Skin epidermis (tissue), 12 donors: ENCODE data around the gene GMDS.

Source experiments
- H3K27ac ChIP-seq, 21 experiments: fragments of 200-600 bp; sonication (generic) in 11 of 21; one replicate each; pipeline ENCODE4 v1.5.0; 2020; ENCODE audit warnings: mild to moderate bottlenecking in 3 of 21, inconsistent platforms in 2 of 21, moderate library complexity in 2 of 21
- H3K4me3 ChIP-seq, 7 experiments: fragments of 200-600 bp; sonication (generic) in 2 of 7; one replicate each; pipeline ENCODE4 v1.5.0; 2020; ENCODE audit warnings: inconsistent platforms in 2 of 7, mild to moderate bottlenecking in 2 of 7, moderate library complexity in 1 of 7

GMDS gene

DNA sequence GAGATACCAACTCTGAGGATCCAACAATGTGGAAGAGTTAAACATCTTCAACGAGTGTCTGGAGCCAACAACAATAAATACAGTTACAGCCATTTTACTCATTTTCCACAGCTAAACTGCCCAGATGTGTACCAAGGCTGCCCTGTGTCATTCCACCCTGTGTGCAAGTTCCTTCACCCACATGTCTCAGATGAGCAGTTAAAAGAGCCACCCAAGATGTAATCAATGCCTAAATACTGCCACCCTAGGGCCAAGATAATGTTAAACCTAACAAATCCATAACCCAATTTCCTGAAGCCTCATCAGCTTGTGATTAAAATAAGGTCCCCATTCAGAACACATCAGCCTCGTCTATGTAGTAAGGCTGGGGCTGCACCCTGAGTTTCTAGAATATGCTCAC, 59.9 kb downstream of the GMDS start:
- Histone ChIP-seq H3K4me3 (no peak overlapping the region), H3K27ac (no peak overlapping the region)

DNA sequence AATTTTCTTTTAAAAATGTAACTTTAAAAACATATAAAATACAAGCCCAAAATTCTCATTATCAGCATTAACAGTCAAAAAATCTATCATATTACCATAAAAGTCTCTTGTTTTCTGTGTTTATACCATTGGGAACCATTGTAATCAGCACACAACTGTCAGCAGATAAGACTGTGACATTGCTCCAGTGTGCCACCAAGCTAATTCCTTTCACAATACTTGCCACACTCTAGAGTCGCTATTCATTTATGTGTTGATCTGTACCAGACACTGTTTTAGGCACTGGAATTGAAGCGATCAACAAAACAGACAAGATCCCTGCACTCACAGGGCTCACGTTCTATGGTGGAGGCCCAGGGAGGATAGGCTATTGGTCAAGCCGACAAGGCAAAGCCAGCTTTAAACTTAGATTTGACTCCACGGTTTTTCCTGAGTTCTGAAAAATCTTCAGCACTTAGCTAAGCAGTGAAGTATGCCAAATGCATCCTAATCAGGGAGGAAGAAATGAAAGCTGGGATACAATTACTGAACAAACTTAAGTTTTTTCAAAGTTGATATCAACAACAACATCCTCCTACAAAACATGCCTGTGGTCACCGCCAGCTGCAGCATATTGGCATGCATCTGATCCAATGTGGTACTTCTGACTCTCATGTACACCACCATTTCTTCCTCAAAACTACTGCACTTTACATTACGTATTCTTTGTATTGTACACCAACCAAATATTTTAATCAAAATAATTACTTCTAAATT, 60.5 kb downstream of the GMDS start:
- no peak overlapping the region for H3K27ac ChIP-seq
- H3K4me3 ChIP-seq = no peak overlapping the region

DNA sequence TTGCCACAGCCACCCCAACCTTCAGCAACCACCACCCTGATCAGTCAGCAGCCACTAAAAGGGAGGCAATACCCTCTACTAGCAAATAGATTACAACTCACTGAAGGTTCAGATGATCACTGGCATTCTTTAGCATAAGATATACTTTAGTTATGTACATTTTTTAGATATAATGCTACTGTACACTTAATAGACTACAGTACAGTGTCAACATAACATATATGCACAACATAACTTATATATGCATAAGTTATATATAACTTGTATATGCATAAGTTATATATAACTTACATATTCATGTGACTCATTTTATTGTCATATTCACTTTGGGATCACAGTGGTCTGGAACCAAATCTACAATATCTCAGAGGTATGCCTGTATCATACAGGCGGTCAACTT, 61.7 kb downstream of the GMDS start:
- no peak overlapping the region for H3K27ac ChIP-seq
- H3K4me3 ChIP-seq = no peak overlapping the region

DNA sequence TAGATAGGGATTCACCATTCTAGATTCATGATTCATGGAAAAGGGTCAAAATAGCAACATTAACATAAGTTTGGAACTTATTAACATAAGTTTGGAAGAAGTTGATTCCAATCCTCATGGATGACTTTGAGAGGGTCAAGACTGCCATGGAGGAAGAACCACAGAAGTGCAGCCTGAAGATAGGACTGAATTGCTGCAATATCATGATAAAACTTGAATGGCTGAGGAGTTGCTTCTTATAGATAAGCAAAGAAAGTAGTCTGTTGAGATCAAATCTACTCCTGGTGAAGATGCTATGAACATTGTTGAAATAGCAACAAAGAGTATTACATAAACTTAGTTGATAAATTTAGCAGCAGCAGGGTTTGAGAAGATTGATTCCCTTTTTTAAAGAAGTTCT, 62.2 kb downstream of the GMDS start:
- no peak overlapping the region for H3K4me3 ChIP-seq
- no peak overlapping the region for H3K27ac ChIP-seq

DNA sequence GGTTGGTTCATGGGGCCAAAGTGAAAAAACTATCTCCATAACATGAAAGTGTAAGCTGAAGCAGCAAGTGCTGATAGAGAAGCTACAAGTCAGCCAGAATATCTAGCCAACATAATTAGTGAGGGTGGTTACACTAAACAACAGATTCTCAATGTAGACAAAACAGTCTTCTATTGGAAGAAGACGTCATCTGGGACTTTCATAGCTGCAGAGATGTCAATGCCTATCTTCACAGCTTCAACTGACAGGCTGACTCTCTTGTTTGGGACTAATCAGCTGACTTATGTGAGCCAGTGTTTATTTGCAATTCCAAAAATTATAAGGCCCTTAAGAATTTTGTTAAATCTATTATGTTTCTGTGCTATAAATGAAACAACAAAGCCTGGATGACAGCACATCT, 63.2 kb downstream of the GMDS start:
- H3K27ac ChIP-seq = no peak overlapping the region
- no peak overlapping the region for H3K4me3 ChIP-seq

DNA sequence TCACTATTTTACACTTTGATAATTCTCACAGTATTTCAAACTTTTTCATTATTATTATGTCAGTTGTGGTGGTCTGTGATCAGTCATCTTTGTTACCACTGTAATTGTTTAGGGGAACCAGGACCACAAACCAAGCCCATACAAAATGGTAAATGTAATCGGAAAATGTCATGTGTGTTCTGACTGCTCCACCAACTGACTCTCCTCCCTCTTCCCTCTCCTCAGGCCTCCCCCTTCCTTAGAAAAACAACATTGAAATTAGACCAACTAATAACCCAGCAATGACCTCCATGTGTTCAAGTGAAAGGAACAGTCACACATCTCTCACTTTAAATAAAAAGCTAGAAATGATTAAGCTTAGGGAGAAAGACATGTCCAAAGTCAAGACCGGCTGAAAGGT, 63.8 kb downstream of the GMDS start:
- Histone ChIP-seq H3K4me3 (no peak overlapping the region), H3K27ac (no peak overlapping the region)

DNA sequence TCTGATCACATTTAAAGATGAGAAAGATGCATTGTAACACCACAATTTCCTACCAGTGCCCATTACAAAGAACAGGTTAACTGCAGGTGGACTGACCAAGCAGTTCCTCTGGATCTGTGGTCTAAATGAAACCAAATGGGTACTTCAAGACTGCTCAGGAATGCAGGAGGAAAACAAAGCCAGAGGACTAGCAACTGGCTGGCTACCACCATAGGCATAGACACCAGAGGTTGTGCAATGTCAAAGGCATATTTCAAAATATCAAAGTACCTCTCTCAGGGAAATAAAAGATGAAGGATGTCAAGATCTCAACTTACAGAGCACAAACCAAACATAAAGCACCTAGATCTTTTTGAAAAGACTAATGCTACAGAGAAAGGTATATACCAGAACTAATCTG, 65.5 kb downstream of the GMDS start:
- H3K4me3 ChIP-seq = no peak overlapping the region
- no peak overlapping the region for H3K27ac ChIP-seq

DNA sequence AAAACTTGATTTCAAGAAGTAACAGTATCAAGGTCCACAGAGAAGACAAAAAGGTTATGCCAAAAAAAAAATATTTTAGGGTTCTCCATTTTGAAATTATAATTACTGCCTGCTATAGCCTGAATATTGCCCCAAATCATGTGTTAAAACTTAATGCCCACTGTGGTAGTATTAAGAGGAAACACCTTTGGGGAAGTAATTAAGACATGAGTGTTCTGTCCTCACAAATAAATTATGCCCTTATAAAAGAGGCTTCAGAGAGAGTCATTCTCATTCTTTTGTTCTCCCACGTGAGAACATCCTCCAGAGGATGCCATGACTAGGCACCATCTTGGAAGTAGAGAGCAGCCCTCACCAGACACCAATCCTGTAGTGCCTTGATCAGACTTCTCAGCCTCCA, 66.2 kb downstream of the GMDS start:
- H3K27ac ChIP-seq = no peak overlapping the region

DNA sequence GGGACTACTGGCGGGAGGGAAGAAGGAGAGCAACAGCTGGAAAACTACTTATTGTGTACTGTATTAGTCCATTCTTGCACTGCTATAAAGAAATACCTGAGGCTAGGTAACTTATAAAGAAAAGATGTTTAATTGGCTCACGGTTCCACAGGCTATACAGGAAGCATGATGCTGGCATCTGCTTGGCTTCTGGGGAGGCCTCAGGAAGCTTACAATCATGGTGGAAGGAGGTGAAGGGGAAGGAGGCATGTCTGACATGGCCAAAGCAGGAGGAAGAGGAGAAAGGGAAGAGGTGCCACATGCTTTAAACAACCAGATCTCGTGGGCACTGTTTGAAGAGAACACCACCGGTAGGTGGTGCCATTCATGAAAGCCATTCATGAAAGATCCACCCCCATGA, 67.3 kb downstream of the GMDS start:
- H3K27ac ChIP-seq = no peak overlapping the region
- H3K4me3 ChIP-seq = no peak overlapping the region

More for the DNA sequence above, 66.2 kb downstream of the GMDS start:
- H3K4me3 ChIP-seq = no peak overlapping the region

DNA sequence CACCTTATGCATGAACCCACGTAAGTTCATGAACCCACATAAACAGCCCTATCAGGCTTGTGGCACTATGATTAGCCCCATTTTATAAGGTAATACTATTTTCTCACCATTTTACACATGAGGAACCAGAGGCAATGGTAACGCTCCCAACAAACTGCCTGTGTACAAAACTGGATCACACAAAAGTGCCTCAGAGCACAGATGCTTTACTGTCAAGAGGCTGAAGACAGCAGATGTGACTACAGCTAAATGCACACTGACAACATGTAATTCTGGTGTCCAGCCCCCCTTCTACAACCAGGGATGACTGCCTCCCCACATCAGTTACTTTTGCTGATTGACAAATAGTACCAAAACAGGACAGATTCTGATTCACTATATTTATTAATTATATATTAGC, 69.6 kb downstream of the GMDS start:
- no peak overlapping the region for H3K4me3 ChIP-seq
- no peak overlapping the region for H3K27ac ChIP-seq

DNA sequence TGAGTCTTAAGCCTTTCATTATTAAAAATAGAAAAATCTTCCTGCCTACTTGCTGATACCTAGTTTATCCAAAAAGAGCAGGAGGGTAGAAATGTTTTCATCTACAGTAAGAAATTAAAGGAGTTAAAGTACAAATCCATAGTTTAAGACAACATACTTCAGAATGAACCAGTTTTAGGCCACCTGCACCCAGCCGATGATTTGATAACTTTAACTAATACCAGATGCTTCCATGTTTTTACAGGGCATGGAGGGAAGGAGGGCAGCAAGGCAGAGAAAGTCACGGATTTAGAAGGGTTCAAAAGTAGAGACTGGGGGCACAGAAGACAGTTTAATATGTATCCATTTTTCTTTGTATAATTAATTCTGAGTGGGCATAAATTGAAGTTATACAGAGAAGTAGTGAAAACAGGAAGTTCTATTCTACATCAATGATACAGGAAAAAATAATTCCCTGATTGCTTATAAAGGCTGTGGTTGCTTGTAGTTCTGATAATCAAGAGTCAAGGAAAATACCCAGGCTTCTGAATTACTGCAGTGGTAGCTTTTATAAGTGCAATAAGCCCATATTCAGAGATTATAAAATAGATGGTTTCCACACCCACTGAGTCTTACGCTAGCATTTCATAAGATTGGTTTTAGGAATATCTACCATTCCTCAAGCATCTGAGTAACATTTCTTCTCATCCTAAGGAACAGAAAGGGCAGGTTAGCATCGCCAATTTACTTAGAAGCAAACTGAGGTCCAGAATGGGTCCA, 72.0 kb downstream of the GMDS start:
- Histone ChIP-seq H3K27ac (no peak overlapping the region), H3K4me3 (no peak overlapping the region)

DNA sequence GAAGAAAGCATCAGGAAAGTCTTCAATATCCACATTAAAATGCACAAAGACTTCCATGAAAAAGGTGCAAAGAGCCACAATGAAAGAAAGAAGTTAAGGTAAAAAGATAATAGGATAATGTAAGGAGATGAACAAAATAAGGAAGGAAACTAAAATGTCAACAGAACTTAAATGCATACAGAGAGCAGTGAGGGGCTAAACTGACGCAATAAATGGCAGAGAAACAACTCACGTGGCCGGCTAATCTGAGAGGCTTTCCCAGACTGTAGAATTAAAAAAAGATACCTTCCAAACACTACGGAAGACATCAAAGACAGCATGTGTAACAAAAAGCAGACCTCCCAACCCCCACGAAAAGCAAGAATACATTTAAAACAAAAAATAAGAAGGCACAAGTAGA, 73.7 kb downstream of the GMDS start:
- Histone ChIP-seq H3K27ac (no peak overlapping the region), H3K4me3 (no peak overlapping the region)

DNA sequence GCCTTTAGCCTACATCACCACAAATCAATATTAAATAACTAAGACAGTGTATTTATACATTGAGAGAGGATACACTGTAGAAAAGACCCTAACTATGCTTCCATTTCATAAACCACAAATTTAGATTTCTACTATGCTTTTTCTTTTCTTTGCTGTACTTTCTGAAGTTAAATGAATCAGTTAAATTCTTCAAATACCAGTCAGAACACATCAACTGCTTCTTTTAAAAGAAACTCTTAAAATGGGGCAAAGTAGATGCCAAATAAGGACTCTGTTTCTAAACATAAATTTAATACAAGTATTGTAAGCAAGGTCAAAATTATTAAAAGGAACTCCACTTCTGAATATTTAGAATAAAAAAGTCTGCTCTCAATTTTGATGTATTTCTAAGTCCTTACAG, 76.9 kb downstream of the GMDS start:
- H3K27ac ChIP-seq = peak overlapping the region in 1 of 21 experiments; percentile 17
- no peak overlapping the region for H3K4me3 ChIP-seq

DNA sequence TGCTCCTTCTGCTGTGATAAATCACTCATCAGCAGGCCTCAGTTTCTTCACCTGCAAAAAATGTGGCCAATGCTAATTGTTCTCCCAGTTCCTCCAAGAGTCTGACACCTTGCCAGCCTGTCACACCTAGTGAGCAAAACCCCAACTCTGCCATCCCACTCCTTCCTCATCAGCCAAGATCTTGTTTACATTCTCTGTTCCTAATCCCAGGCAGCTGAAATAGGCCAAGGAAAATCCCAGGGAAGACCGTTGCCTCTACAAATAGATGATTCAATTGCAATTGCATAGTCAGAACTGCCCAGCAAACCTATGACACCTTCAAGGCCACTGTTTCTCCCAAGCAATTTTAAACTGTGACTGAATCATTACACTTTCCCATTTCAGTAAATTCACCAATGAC, 78.7 kb downstream of the GMDS start:
- H3K4me3 ChIP-seq = no peak overlapping the region
- no peak overlapping the region for H3K27ac ChIP-seq

DNA sequence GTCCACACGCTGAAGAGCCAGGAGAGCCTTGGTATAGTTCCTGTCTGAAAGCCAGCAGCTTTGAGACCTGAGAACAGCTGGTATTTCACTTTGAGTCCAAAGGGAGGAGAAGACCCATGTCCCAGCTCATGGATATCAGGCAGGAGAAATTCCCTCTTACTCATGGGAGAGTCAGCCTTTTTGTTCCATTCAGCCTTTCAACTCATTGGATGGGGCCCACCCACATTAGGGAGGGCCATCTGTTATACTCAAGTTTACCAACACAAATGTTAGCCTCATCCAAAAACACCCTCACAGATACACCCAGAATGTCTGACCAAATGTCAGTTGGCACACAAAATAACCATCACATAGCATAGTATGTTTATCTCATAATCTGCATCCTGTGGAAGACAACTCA, 80.1 kb downstream of the GMDS start:
- Histone ChIP-seq H3K27ac (no peak overlapping the region), H3K4me3 (no peak overlapping the region)

DNA sequence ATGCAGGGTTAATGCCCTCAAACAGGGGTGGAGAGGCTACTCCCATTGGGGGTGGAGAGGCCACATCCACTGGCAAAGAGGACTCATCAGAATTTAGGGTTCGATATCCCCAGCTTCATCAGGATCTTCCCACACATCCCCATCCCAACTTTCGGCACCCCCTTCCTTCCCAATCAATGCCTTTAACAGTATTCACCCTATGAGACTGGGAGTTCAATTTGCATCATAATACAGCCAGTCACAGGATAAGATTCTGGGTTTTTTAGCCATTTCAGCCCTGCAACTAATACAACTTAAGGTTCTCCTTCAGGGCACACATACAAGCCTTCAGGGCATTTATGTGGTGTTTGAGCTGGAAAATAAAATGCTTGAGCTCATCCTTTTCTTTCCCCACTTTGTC, 80.9 kb downstream of the GMDS start:
- Histone ChIP-seq H3K4me3 (no peak overlapping the region), H3K27ac (no peak overlapping the region)

DNA sequence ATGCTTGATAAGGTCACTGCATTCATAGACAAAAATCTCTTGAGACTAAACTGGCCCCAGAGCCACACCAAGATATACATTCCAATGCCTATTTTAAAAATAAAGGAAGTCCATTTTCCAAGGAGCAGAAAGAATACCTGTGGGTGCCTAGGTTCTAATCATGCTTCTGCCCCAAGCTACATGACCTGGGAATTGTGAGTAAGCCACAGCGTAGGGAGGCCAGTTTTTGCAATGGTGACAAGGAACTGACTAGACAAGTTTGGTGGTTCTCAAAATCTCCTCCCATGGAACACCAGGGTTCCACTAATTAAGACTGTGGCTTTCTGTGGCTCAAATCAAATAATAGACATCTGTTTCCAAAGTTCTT, 83.3 kb downstream of the GMDS start:
- H3K4me3 ChIP-seq = no peak overlapping the region
- H3K27ac ChIP-seq = peak overlapping the region in 3 of 21 experiments; percentile 11 to 56 (median 25)

DNA sequence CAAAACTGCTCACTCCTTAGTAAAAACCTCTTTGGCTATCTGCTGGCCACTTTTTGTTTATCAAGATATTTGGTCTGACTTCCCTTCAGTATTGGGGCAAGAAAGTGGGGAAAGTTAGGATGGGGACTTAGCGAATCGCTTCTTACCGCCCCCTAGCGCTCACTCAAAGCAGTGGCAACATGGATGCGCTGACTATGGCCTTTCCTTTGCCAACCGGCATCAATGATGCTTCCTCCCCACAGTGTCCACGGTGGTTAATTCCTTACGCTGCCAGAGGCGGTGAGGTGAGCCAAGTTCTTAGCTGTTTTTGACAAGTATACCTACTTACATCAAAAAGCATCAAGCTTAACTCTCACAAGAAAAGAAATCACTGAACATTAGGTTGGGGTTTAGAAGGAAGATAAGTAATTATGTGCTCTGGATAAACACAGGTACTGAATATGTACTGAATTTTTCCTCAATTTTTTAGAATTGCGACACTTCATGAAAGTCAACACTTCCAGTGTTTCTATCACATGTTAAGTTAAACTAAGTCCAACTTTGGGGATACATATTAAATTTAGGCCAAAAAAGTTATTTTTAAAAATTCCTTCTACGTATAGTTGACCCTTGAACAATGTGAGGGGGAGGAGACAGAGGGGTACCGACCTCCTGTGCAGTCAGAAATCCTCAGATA, 86.7 kb downstream of the GMDS start:
- H3K4me3 ChIP-seq = no peak overlapping the region

DNA sequence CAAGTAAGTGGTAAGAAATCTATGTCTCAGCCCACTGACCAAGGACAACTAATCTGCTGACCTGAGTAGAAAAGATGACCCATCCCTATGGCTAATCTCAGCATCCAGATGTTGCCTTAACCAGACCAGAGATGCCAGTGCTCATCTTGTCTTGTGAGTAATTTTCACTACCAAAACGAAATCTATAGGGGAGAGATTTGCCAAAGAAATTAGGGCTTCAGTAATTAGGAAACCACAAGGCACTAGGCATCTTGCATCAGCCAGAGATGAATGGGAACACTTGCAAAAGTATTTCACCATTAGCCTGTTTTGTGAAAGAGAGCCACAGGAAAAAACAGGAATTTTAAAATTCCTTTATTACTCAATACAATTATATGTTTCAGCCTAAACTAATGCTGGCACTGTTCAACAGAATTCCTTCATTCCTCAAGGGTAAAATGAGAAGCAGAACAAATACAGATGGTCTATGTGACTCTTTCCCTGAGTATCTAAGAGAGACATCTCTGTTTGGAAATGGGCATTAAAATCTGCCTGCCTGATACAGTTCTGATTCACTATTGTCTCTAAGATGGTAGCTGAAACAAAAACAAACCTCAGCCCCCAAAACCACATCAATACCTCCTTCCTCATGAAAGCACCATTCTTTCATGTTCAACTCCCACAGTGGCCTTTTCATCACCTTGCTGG, 87.8 kb downstream of the GMDS start:
- Histone ChIP-seq H3K4me3 (no peak overlapping the region), H3K27ac (peak overlapping the region in 3 of 21 experiments; percentile 2 to 25 (median 12))

More for the DNA sequence above, 86.7 kb downstream of the GMDS start:
- no peak overlapping the region for H3K27ac ChIP-seq

DNA sequence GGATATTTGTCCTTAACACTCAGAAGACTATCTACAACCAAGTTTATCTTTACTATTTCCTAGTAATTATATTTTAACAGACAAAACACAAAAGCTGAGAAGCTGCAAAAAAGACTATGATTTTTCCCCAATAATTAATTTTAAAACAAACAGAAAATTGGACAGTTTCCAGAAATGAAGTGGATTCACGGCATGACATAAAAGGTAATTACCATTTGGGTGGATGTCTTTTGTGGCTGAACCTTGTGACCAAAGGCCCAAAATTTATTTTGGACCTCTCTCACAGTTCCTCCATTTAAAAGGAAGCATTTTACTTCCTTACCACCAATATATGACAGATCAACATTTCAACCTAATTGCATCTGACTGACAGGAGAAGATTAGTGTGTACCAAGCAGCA, 90.2 kb downstream of the GMDS start:
- no peak overlapping the region for H3K4me3 ChIP-seq
- no peak overlapping the region for H3K27ac ChIP-seq
